Measurements from ENCODE around the gene OLFM1.

OLFM1 gene

GRCh38 chr9:135087489-135087792 is at the start of gene OLFM1:
Gene OLFM1 (plus strand): TSS chr9:135087668. CDS start chr9:135087990, 322 bp downstream.
- no peak for DNase-seq (ENCODE audit: low read depth in 2 of 2)

DNA sequence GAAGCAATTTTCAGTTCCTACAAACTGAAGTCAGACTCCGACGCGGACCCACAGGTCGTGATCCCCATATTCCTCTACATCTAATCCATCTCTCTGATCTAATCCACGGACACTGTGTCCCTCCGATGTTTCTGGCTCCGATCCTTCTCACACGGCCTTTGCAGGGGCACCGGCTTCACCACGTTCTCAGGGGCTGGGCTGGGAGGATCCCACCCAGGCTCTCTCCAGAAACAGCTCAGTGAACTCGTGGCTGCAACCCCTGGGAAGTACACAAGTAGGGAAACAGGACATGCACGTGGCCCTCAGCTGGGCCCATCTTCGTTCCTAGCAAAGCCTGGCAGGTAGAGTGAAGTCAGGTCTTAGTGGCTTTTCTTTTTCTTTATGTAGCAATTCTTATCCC is 49.1 kb upstream of the OLFM1 start:
- no peak for DNase-seq (ENCODE audit: low read depth in 2 of 2)

DNA sequence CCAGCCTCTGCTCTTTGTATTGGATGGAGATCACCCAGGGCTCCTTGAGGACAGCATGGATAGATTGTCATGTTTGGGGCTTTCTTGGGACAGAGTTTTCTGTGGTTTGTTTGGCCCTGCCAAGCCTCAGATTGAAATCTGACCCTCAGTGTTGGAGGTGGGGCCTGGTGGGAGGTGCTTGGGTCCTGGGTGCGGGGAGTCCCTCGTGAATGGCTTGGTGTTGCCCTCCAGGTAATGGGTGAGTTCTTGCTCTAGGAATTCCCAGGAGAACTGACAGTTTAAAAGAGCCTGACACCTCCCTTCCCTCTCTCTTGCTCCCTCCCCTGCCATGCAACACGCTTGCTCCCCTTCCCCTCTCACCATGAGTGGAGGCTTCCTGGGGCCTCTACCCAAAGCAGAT is 48.6 kb upstream of the OLFM1 start:
- DNase-seq (ENCODE audit: low read depth in 2 of 2) = no peak

DNA sequence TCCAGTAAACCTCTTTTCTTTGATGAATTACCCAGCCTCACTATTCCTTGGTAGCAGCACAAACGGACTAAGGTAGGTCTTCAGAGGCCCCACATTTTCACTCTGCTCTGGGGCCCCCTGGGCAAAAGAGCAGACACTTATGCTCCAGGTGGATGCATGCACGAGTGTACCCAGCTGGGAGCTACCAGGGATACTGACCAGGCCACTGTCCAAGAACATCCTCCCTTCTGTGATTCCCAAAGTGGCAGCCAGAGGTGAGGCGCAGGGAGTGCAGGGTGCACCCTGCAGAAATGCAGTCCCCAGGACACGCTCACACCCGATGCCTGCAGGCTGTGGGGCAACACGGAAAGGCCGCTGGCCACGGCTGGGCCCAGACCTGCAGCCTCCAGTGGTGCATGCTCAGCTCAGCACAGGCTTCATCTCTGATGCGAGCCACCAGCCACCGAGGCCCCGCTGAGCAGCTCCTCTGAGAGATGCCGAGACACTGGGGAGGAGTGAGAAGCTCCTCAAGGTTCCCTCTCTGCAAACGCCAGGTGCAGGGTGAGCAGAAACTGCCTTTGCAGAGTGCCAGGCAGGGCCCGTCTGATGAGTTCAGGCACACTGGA is 48.1 kb upstream of the OLFM1 start:
- DNase-seq (ENCODE audit: low read depth in 2 of 2) = no peak

DNA sequence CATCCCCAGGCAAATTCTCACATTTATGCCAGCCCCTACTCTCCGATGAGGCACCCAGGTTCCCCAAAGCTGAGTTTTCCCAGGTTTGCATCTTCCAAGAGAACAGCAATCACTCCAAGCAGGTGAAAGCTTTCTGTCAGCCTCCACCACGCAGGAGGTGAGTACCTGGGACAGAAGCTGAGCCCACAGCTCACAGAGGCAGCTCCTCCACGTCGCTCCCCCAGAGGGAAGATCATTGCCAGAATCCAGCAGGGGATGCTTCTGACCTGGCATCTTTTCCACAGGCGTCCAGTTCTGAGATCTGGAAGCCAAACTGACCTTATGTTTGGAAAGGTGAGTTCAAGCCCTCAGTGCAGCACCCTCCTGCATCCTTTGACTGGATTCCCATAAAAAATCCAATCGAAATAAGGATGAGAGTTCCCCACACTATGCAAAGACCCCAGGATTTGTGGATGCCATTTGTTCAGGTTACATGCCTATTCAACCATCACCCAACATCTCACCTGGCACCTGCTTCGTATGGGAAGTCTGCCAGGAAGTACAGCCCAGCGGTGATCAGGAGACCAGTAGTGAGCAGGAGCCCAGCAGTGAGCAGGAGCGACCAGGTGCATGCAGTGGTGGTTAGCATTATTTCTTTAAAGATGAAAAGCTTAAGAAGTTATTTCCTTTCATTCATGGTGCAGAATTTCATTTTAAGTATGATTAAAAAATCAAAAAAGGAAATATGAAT is 47.4 kb upstream of the OLFM1 start:
- no peak for DNase-seq (ENCODE audit: low read depth in 2 of 2)

DNA sequence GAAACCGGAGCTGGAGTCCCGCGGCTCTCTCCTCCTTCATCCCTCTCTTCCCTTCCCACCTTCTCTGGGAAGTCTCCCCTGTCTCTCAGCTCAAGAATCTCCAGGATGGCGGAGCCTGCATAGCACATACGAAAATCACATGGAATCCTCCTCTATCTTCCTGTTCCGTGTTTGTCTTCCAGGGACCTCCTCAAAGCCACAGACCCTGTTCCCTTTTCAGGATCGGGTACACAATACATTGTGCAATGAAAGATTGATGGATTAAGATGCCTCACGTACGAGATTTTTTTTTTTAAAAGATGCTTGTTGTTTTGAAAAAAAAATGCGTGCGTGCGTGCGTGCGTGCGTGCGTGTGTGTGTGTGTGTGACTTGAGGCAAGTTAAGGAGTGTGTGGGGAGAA is 46.6 kb upstream of the OLFM1 start:
- DNase-seq (ENCODE audit: low read depth in 2 of 2) = no peak

- no peak for DNase-seq (ENCODE audit: low read depth in 2 of 2)
Observed at GRCh38 chr9:135043345-135043744, 44.1 kb upstream of the OLFM1 start.

DNA sequence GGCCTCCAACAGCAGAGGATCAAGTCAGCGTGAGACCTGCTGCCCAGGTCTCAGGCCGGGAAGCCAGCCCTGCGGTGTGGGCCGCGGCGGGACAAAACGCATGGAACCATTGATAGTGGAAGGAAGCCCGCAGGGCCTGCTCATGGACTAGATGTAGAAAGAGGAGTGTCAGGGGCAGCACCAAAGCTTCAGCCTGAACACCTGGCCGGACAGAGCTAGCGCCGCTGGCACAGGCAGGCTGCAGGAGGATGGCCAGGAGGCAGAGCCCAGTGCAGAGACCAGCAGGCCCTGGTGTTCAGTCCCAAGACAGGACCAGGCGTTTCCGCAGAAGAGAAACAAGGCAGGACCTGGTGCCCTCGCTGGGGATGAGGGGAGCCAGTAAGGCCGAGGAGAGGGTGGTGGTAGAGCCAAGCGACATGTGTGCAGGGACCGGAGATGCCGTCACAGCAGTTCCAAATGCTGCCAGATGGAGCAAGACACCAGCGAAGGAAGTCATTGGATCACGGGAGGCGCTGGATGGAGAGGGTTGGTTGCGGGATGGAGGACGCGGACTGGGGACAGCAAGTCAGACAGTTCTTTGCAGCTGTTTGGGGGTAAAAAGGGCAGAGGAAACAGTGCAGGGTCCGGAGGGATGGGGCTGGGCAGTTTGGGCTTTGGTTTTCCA is 42.1 kb upstream of the OLFM1 start:
- no peak for DNase-seq (ENCODE audit: low read depth in 2 of 2)

DNA sequence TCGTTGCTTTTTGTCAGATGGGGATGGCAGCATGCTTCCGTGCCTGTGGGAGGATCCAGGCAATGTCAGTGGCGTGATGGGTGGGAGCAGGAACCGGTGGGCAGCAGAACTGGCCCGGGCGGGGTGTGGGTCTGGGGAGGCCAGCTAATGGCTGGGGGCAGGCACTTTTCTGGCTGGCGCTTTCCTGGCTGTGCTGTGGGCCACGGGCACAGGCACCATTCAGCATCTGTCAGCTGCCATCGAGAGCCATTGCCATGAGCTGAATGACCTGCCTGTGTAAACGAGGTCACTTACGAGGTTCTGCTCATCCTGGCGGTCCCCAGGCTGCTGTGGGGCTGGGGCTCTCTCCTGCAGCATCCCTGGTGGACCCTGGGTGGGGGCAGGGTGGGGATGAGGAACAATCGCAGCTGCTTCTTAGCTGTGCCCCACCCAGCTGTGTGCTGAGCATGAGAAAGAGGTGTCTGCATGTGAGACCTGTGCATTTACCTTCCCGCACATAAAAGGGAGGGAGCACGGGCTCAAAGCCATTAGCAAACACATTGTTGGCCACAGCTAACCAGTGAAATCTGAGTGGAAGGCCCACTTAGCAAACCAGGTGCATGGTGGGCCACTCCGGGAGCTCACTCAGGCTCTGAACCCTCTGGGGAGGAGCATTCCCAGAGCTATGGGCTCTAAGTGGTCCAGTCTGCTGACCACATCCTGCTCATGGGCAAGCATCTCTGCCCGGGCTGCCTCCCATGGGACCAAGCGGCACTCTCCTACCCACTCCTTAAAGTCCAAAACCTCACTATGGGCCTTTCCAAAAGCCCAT is 41.3 kb upstream of the OLFM1 start:
- no peak for DNase-seq (ENCODE audit: low read depth in 2 of 2)

- no peak for DNase-seq (ENCODE audit: low read depth in 2 of 2)
Observed at GRCh38 chr9:135046739-135047350, 40.6 kb upstream of the OLFM1 start.

- DNase-seq (ENCODE audit: low read depth in 2 of 2) = no peak
Observed at GRCh38 chr9:135047521-135047920, 39.9 kb upstream of the OLFM1 start.

DNA sequence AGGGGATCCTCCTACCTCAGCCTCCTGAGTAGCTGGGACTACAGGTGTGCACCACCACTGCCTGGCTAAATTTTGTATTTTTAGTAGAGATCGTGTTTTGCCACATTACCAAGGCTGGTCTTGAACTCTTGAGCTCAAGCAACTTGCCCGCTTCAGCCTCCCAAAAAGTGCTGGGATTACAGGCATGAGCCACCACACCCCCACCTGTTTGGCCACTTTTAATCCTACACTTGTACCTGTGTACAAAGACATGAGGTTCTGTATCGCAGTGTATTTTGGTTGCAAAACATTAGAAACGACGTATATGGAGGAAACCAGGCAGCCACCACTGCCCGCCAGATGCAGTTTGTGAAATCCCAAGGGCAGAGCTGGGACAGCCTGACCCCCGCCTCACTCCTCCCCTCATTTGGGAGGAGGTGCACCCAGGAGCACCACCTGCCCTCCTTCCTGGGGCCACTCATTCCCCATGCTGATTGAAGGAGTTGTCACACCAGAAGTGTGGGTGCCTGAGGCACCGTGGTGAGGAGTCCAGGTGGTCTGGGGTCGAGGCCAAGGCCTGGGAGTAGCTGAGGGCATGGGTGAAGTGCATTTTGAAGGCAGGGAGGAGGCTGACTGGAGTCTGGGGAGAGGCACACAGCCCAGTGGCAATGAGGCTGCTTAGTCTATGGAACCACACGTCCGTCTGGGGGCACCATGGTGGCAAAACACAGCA is 39.3 kb upstream of the OLFM1 start:
- no peak for DNase-seq (ENCODE audit: low read depth in 2 of 2)

DNA sequence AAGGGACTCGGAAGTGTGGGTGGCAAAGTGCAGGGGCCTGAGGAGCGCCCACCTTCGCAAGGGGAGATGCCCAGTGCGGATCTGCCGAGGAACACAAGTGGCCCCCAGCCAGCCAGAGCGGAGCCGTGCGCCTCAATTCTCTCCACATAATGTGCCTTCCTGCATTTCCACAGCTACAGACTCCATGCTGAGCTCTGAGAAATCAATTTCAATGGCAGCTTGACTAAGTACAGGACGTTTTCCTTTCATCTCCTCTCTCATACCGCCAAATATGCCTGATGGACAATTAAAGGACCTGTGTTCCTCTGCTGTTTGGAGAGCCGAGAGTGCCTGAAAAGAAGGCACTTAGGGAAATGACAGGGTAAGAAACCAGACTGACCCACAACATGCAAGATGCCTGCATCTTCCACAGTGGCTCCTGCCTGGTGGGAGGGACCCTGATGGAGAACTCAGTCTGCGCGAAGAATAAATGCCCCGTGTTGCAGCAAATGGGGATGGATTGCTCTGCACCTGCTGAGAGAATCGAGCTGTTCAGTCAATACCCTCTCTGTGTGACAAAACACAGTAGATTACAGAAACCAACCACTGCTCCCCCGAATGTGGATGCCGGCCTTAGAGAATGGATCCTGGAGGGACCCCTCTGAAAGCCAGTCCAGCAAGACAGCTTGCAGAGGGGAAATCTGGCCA is 38.6 kb upstream of the OLFM1 start:
- no peak for DNase-seq (ENCODE audit: low read depth in 2 of 2)

GRCh38 chr9:135049460-135049859 is 38.0 kb upstream of the OLFM1 start:
- DNase-seq (ENCODE audit: low read depth in 2 of 2) = no peak

DNA sequence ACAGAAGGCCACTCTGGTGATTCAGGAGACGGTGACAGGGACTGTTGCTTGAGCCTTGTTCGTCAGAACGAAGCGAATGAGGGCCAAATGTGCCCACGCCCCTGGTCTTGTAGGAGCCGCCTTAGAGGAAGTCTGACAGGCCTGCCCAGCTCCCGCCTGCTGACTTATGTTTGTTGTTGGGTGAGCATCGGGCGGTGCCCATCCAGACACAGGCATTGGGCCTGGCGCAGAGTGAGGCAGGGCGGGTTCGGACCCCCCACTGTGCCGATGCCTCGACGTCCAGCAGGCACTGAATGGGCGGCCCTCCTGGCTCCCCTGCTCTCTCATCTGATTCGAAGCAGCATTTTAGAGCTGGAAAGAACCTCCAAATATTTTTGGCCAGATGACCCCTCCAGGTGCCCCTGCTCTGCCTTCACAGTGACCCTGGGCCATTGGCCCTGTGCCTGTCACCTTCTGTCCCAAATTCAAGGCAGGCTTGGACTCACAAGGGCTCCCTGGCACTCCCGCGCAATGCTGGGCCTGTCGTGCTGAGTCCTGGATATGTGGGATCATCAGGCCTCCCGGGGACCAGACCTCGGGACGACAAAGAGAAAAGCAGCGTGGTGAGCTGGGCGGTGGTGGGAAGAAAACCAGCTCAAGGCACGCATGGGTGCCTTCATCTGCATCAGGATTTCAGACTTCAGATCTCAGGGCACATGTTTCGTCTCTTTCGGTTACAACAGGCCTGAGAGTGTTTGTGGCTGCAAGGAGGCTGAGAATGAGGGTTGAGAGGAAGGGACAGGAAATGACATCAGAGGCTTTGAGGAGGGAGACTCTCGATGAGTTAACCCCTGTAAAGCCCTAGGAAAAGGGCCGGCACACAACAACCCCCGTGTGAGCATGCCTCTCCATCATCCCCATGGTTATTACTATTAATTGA is 37.1 kb upstream of the OLFM1 start:
- DNase-seq (ENCODE audit: low read depth in 2 of 2) = no peak

GRCh38 chr9:135051316-135052038 is 36.0 kb upstream of the OLFM1 start:
- no peak for DNase-seq (ENCODE audit: low read depth in 2 of 2)

GRCh38 chr9:135053133-135053532 is 34.3 kb upstream of the OLFM1 start:
- DNase-seq (ENCODE audit: low read depth in 2 of 2) = no peak

GRCh38 chr9:135055181-135055580 is 32.3 kb upstream of the OLFM1 start:
- no peak for DNase-seq (ENCODE audit: low read depth in 2 of 2)

- DNase-seq (ENCODE audit: low read depth in 2 of 2) = no peak
Observed at GRCh38 chr9:135056541-135056940, 30.9 kb upstream of the OLFM1 start.

Data from stimulated activated CD8-positive, alpha-beta memory T cell treated with anti-CD3 and anti-CD28 coated beads, Interleukin-7, amount 100 ng/mL, for 1 hour (primary cell).